ENCODE results near the gene C10orf120.

The C10orf120 gene

DNA sequence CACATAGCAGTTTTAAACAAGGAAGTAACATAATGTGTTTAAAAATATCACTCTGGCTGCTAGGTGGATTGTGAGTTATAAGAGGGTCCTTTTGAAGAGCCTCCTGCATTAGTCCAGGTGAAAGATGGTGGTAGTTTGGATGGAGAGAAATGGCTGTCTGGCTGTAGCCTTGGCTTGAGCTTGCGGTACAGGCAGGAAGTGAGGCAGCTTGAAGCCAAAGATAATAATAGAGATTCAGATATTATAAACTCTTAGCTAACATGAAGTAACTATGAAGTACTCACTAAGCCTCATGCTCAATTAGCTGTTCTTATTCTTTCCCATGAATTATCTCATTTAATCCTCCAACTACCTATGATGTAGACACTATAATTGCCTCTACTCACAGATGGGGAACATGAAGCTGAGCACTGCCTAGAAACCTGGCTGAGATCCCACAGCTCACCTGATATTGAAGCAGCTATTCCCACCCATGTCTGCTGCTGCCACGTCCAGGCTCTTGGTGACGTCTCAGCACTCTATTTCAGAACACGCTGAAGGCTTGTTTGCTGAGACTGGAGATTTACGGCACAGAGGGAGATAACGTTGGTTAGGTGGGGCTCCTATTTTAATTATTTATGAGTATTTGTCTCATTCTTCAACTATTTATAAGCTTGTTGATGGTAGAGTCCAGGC is 10.4 kb downstream of the C10orf120 start:
- no peak for TF ChIP-seq CTCF (IDR thresholded peaks at IDR 0.05; ENCODE audit: insufficient read depth, missing control alignments)
- no peak for FAIRE-seq
- no peak for DNase-seq (ENCODE audit: insufficient read length, low spot score)

DNA sequence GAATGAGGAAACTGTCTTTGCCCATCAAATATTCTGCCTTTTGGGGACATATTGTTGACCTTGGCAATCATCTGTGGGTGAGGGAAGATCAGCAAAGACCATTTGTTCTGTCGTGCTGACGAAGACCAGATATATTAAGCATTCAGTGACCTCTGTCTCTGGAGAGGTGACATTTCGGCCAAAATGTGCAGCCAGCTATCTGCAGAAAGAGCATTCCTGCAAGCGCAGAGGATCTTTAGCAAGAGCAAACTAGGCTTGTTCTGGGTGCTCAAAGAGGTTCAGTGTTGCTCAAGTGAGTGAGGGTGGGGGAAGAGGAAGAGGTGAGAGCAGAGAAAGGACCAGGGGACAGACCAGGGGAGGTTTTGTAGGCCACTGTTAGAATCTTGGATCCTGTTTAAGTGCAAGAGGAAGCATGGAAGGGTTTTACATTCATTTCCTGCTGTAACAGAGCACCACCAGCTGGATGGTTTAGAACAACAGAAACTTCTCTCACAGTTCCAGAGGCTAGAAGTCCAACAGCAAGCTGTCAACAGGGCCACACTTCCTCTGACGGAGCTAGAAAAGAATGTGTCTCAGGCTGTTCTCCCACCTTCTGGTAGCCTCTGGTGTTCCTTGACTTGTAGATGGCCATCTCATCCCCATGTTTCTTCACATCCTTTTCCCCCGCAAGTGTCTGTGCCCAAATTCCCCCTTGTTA is 11.2 kb downstream of the C10orf120 start:
- TF ChIP-seq CTCF (IDR thresholded peaks at IDR 0.05; ENCODE audit: insufficient read depth, missing control alignments): no peak
- FAIRE-seq (no peak), DNase-seq (ENCODE audit: insufficient read length, low spot score) (no peak)

DNA sequence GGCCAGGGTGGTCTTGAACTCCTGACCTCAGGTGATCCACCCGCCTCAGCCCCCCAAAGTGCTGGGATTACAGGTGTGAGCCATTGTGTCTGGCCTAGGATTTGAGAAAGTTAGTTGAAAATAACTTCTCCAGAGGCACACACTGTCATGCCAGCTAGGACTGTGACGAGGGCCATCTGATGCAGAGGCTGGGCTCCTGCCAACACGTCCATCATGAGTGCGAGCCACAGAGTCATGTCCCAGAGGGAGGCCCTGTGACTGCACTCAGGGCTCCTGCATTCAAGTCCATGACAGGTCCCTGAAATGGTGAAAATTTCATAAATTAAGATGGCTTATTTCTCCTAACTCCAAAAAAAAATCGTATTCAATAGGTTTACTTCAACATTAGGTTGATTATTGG is 17.1 kb downstream of the C10orf120 start:
- DNase-seq (ENCODE audit: insufficient read length, low spot score) (no peak), FAIRE-seq (no peak)
- TF ChIP-seq CTCF (IDR thresholded peaks at IDR 0.05; ENCODE audit: insufficient read depth, missing control alignments): no peak

DNA sequence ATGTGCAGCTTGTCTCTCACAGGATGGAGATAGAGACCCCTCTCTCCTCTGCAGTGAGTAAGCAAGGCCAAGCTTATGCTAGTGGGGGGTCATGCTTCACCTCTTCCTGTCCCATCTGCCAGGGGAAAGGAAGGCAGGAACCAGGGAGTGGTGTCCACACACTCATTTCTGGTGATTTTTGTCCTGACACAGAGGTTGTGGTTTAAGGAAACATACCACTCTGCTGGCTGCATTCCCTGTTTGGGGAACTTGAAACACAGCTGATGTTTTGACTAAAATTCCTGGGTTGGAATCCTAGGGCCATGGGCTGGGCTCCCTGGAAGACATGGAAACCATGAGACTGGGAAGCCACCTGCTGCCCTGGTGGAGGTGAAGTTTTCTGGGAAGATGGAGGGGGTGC is 21.4 kb downstream of the C10orf120 start:
- FAIRE-seq (no peak), DNase-seq (ENCODE audit: insufficient read length, low spot score) (no peak)
- TF ChIP-seq CTCF (IDR thresholded peaks at IDR 0.05; ENCODE audit: insufficient read depth, missing control alignments): no peak

- DNase-seq (ENCODE audit: insufficient read length, low spot score): no peak
- FAIRE-seq: no peak
- TF ChIP-seq CTCF (IDR thresholded peaks at IDR 0.05; ENCODE audit: insufficient read depth, missing control alignments): no peak
These were observed 24.4 kb downstream of the C10orf120 start for GRCh38 chr10:122675278-122675677.

GRCh38 chr10:122674781-122675180 is 24.9 kb downstream of the C10orf120 start:
- no peak for DNase-seq (ENCODE audit: insufficient read length, low spot score)
- FAIRE-seq: no peak
- TF ChIP-seq CTCF (IDR thresholded peaks at IDR 0.05; ENCODE audit: insufficient read depth, missing control alignments): no peak

GRCh38 chr10:122673731-122674130 is 25.9 kb downstream of the C10orf120 start:
- no peak for TF ChIP-seq CTCF (IDR thresholded peaks at IDR 0.05; ENCODE audit: insufficient read depth, missing control alignments)
- DNase-seq (ENCODE audit: insufficient read length, low spot score): no peak
- FAIRE-seq: no peak
